ENCODE results near the gene RTEL1.

Gene RTEL1

GRCh38 chr20:63703976-63704748 lies 46.0 kb downstream of the RTEL1 start:
- TF ChIP-seq, protein P1, sequence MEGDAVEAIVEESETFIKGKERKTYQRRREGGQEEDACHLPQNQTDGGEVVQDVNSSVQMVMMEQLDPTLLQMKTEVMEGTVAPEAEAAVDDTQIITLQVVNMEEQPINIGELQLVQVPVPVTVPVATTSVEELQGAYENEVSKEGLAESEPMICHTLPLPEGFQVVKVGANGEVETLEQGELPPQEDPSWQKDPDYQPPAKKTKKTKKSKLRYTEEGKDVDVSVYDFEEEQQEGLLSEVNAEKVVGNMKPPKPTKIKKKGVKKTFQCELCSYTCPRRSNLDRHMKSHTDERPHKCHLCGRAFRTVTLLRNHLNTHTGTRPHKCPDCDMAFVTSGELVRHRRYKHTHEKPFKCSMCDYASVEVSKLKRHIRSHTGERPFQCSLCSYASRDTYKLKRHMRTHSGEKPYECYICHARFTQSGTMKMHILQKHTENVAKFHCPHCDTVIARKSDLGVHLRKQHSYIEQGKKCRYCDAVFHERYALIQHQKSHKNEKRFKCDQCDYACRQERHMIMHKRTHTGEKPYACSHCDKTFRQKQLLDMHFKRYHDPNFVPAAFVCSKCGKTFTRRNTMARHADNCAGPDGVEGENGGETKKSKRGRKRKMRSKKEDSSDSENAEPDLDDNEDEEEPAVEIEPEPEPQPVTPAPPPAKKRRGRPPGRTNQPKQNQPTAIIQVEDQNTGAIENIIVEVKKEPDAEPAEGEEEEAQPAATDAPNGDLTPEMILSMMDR (conservative IDR thresholded peaks at IDR 0.05; ENCODE audit: low read depth, low read length): no peak
- H3K4me3 ChIP-seq (ENCODE audit: low read depth, low read length): no peak overlapping the region
- DNase-seq (ENCODE audit: low read depth): no peak

DNA sequence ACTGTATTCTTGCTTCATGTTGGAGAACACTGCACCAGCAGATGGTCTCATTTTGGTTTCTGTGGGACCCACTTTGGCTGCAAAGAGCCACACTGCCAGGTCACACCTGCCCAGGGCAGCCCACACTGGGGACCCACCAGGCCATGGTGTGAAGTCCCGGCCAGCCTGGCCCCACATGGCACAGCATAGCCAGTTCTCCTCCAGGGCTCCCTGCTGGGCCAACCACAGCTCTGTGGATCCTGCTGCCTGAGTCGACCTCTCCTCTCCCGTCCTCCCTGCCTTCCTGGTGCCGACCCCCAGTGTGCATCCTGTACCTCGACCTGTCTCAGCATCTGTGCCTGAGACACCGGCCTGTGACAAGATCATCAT lies 46.6 kb downstream of the RTEL1 start:
- TF ChIP-seq, protein P1 (conservative IDR thresholded peaks at IDR 0.05; ENCODE audit: low read depth, low read length): no peak
- DNase-seq (ENCODE audit: low read depth): no peak
- no peak overlapping the region for H3K4me3 ChIP-seq (ENCODE audit: low read depth, low read length)

- TF ChIP-seq, protein P1 (conservative IDR thresholded peaks at IDR 0.05; ENCODE audit: low read depth, low read length): no peak
- no peak for DNase-seq (ENCODE audit: low read depth)
- H3K4me3 ChIP-seq (ENCODE audit: low read depth, low read length): no peak overlapping the region
Observed at GRCh38 chr20:63705232-63706026, 47.3 kb downstream of the RTEL1 start.

- TF ChIP-seq, protein P1 (conservative IDR thresholded peaks at IDR 0.05; ENCODE audit: low read depth, low read length): no peak
- H3K4me3 ChIP-seq (ENCODE audit: low read depth, low read length): peak overlapping the region; percentile 83
- DNase-seq (ENCODE audit: low read depth): no peak
Observed at GRCh38 chr20:63706027-63706695, 48.0 kb downstream of the RTEL1 start.

DNA sequence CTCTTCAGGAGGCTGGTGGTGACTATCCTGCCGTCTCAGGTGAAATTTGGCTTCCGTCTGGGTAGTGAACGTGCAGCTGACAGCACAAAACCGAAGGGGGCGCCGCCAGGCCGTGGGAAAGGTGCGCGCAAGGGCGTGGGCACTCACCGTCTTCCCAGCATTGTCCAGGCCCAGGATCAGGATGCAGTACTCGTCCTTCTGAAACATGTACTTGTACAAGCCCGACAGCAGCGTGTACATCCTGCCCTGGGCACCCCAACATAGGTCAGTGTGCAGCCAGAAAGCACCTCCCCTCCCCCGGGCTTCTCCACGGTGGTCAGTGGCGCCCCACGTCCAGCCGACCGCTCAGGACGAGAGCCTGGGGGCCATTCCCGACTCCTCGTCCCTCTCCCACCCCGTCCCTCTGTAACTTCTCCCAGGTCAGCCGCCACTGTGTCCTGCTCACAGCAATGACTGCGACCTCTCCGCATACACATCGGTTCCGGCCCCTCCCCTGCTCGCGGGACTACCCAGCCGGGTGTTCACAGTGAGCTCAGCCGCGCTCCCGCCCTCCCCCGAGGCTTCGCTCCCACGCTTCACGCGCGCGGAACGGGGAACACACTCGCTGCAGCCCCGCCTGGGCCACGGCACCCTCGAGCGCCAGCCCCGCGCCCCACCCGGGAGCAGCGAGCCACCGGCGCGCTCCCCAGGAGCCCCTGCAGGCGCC lies 48.9 kb downstream of the RTEL1 start:
- peak; percentile 59 for DNase-seq (ENCODE audit: low read depth)
- peak overlapping the region; percentile 83 for H3K4me3 ChIP-seq (ENCODE audit: low read depth, low read length)
- TF ChIP-seq, protein P1 (conservative IDR thresholded peaks at IDR 0.05; ENCODE audit: low read depth, low read length): peak; percentile 59

- peak; percentile 81 for DNase-seq (ENCODE audit: low read depth)
- TF ChIP-seq, protein P1 (conservative IDR thresholded peaks at IDR 0.05; ENCODE audit: low read depth, low read length): no peak
- peak within 1 kb of the TSS; percentile 83 for H3K4me3 ChIP-seq (ENCODE audit: low read depth, low read length)
Observed at GRCh38 chr20:63707558-63708300, 49.6 kb downstream of the RTEL1 start, which contains the start of the genes ARFRP1 and ZGPAT. Gene ARFRP1, minus strand, starts transcription at chr20:63707976. Its CDS starts 885 bp downstream, at chr20:63707091. Gene ZGPAT, plus strand, starts transcription at chr20:63708039. Its CDS starts 542 bp downstream, at chr20:63708581.

Measured in choroid plexus epithelial cell (primary cell).